NB4 (cell line): ENCODE measurements around the gene LYZ.

Source experiments
- POLR2A ChIP-seq: IDR thresholded peaks from 2 replicates; pipeline ENCODE4 v1.6.1; 2011; ENCODE audit warnings: mild to moderate bottlenecking; ENCODE audit not compliant: insufficient read length; ENCODE audit errors: extremely low read depth
- TF ChIP-seq, protein P1 (sequence below): IDR thresholded peaks from one replicate; pipeline ENCODE4 v1.5.1; 2012; ENCODE audit warnings: low read depth, low read length

DNA sequence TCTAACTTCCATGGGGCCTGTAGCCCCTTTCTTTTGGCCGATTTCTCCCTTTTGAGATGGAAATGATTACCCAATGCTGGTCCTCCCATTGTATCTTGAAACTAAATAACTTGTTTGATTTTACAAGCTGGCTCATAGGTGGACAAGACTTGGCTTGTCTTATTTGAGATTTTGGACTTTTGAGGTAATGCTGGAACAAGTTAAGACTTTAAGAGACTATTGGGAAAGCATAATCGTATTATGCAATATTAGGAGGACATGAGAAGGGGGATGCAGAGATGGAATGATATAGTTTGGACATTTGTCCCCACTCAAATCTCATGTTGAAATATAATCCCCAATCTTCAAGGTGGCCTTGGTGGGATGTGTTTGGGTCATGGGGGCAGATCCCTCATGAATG lies 49.2 kb upstream of the LYZ start:
- TF ChIP-seq, protein P1, sequence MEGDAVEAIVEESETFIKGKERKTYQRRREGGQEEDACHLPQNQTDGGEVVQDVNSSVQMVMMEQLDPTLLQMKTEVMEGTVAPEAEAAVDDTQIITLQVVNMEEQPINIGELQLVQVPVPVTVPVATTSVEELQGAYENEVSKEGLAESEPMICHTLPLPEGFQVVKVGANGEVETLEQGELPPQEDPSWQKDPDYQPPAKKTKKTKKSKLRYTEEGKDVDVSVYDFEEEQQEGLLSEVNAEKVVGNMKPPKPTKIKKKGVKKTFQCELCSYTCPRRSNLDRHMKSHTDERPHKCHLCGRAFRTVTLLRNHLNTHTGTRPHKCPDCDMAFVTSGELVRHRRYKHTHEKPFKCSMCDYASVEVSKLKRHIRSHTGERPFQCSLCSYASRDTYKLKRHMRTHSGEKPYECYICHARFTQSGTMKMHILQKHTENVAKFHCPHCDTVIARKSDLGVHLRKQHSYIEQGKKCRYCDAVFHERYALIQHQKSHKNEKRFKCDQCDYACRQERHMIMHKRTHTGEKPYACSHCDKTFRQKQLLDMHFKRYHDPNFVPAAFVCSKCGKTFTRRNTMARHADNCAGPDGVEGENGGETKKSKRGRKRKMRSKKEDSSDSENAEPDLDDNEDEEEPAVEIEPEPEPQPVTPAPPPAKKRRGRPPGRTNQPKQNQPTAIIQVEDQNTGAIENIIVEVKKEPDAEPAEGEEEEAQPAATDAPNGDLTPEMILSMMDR, result no peak
- no peak for TF ChIP-seq POLR2A
